WTC11 (cell line): ENCODE data around the gene ARMC8. TPM values are rescaled to one million over a fixed set of nuclear protein-coding genes. Genes with fewer than 3 reads are reported as not detected.

Source experiments
- ATAC-seq: fragments of 200-7000 bp; cut with Tn5 transposase; 2 replicates; pipeline ENCODE4 v1.10.0; 2021; ENCODE audit warnings: mild to moderate bottlenecking, moderate library complexity
- CTCF ChIA-PET: fragments of 300-600 bp; sonication (Branson Sonifier 250); formaldehyde crosslinking; loops from one replicate; lab custom pipeline; 2021; ENCODE audit warnings: antibody characterized with exemption; lab: Charles Lee
- POLR2A ChIA-PET: fragments of 350-600 bp; sonication (Branson Sonifier 250); formaldehyde crosslinking; loops from one replicate; lab custom pipeline; 2021; ENCODE audit warnings: antibody characterized with exemption; lab: Charles Lee
- DNase-seq: peaks from one replicate; pipeline ENCODE4 v3.0.0; 2021; ENCODE audit warnings: low spot score
- H3K27ac Mint-ChIP-seq: 2 replicates; pipeline ENCODE4 v1.8.0; 2021; ENCODE audit warnings: mixed read lengths
- H3K27me3 Mint-ChIP-seq: 2 replicates; pipeline ENCODE4 v1.8.0; 2021; ENCODE audit warnings: low read depth, mild to moderate bottlenecking, moderate library complexity, mixed read lengths
- H3K36me3 Mint-ChIP-seq: 2 replicates; pipeline ENCODE4 v1.8.0; 2021; ENCODE audit warnings: mixed read lengths
- H3K4me1 Mint-ChIP-seq: 2 replicates; pipeline ENCODE4 v1.8.0; 2022; ENCODE audit warnings: mixed read lengths
- H3K4me3 Mint-ChIP-seq: 2 replicates; pipeline ENCODE4 v1.8.0; 2021; ENCODE audit warnings: mild to moderate bottlenecking, moderate library complexity, mixed read lengths
- H3K9me3 Mint-ChIP-seq: 2 replicates; pipeline ENCODE4 v1.8.0; 2021; ENCODE audit warnings: mixed read lengths
- ATF6 ChIP-seq: sonication (generic); formaldehyde crosslinking; IDR thresholded peaks from 2 replicates; pipeline ENCODE4 v1.8.1; 2023; ENCODE audit warnings: mild to moderate bottlenecking, missing genetic modification reagents
- CDX4 ChIP-seq: fragments of 250-450 bp; sonication (Bioruptor Pico); IDR thresholded peaks from 2 replicates; pipeline ENCODE4 v1.9.0; 2021; ENCODE audit warnings: moderate library complexity, mild to moderate bottlenecking, inconsistent platforms, borderline replicate concordance
- FOXK1 ChIP-seq: sonication (generic); formaldehyde crosslinking; IDR thresholded peaks from 2 replicates; pipeline ENCODE4 v1.8.0; 2022; ENCODE audit warnings: mild to moderate bottlenecking, moderate library complexity, missing genetic modification reagents
- GABPB1 ChIP-seq: sonication (generic); formaldehyde crosslinking; IDR thresholded peaks from 2 replicates; pipeline ENCODE4 v1.8.1; 2023; ENCODE audit warnings: mild to moderate bottlenecking, missing genetic modification reagents
- KAT7 ChIP-seq: sonication (generic); formaldehyde crosslinking; IDR thresholded peaks from 2 replicates; pipeline ENCODE4 v1.8.1; 2023; ENCODE audit warnings: missing genetic modification reagents, mild to moderate bottlenecking, borderline replicate concordance
- MXD4 ChIP-seq: fragments of 250-450 bp; sonication (Bioruptor Pico); IDR thresholded peaks from 2 replicates; pipeline ENCODE4 v1.8.0; 2021; ENCODE audit warnings: mild to moderate bottlenecking, moderate library complexity, borderline replicate concordance
- NFE2L1 ChIP-seq: sonication (generic); formaldehyde crosslinking; IDR thresholded peaks from 2 replicates; pipeline ENCODE4 v1.8.1; 2023; ENCODE audit warnings: missing genetic modification reagents
- PRDM15 ChIP-seq: sonication (generic); formaldehyde crosslinking; IDR thresholded peaks from 2 replicates; pipeline ENCODE4 v1.8.0; 2022; ENCODE audit warnings: missing genetic modification reagents
- PRRX2 ChIP-seq: fragments of 250-450 bp; sonication (Bioruptor Pico); IDR thresholded peaks from 2 replicates; pipeline ENCODE4 v1.8.0; 2021; ENCODE audit warnings: mild to moderate bottlenecking
- SOX15 ChIP-seq: fragments of 250-450 bp; sonication (Bioruptor Pico); IDR thresholded peaks from 2 replicates; pipeline ENCODE4 v1.9.0; 2021; ENCODE audit warnings: mild to moderate bottlenecking
- ZMAT4 ChIP-seq: fragments of 250-450 bp; sonication (Bioruptor Pico); IDR thresholded peaks from 2 replicates; pipeline ENCODE4 v1.9.0; 2021; ENCODE audit warnings: mild to moderate bottlenecking
- ZNF121 ChIP-seq: sonication (generic); formaldehyde crosslinking; IDR thresholded peaks from 2 replicates; pipeline ENCODE4 v1.8.0; 2023; ENCODE audit warnings: missing genetic modification reagents
- ZNF263 ChIP-seq: sonication (generic); formaldehyde crosslinking; IDR thresholded peaks from 2 replicates; pipeline ENCODE4 v1.8.1; 2022; ENCODE audit warnings: low read depth, mild to moderate bottlenecking, moderate library complexity, missing genetic modification reagents
- ZNF396 ChIP-seq: fragments of 250-450 bp; sonication (Bioruptor Pico); IDR thresholded peaks from 2 replicates; pipeline ENCODE4 v1.8.0; 2021; ENCODE audit warnings: mild to moderate bottlenecking, moderate library complexity, borderline replicate concordance
- ZNF423 ChIP-seq: fragments of 250-450 bp; sonication (Bioruptor Pico); IDR thresholded peaks from 2 replicates; pipeline ENCODE4 v2.1.2; 2022; ENCODE audit warnings: mild to moderate bottlenecking, moderate library complexity
- ZNF512 ChIP-seq: sonication (generic); formaldehyde crosslinking; IDR thresholded peaks from 2 replicates; pipeline ENCODE4 v1.8.1; 2022; ENCODE audit warnings: missing genetic modification reagents, borderline replicate concordance
- ZNF671 ChIP-seq: fragments of 250-450 bp; sonication (Bioruptor Pico); IDR thresholded peaks from 2 replicates; pipeline ENCODE4 v1.8.0; 2021; ENCODE audit warnings: mild to moderate bottlenecking
- total RNA-seq: library from RNA; stranded (reverse); gene quantifications from 3 replicates; pipeline ENCODE4 v1.2.3, GENCODE V29; 2021
- TF ChIP-seq, protein P1 (sequence below): sonication (generic); formaldehyde crosslinking; IDR thresholded peaks from 2 replicates; pipeline ENCODE4 v1.8.0; 2023; ENCODE audit warnings: missing genetic modification reagents

ARMC8 gene
- total RNA-seq, 1 experiment from 2014 or later = 44.9 TPM

GRCh38 chr3:138205527-138205926, 18.4 kb downstream of the ARMC8 start:
- no peak for TF ChIP-seq ZNF263 (CRISPR knock-in tag)
- no peak for TF ChIP-seq ZNF423 (CRISPR knock-in tag)
- no peak for TF ChIP-seq ZMAT4 (CRISPR knock-in tag)
- TF ChIP-seq ZNF396 (CRISPR knock-in tag) = no peak
- TF ChIP-seq NFE2L1 = no peak
- TF ChIP-seq ZNF671 (CRISPR knock-in tag) = no peak
- no peak for TF ChIP-seq SOX15 (CRISPR knock-in tag)
- no peak for TF ChIP-seq GABPB1 (CRISPR knock-in tag)
- no peak for TF ChIP-seq PRRX2
- H3K27me3 Mint-ChIP-seq = no peaks in the 10 kb centered on the region
- POLR2A ChIA-PET = no interaction called here
- CTCF ChIA-PET = no interaction called here
- H3K27ac Mint-ChIP-seq = peak overlapping the region; percentile 84
- DNase-seq = no peak
- H3K9me3 Mint-ChIP-seq = peaks cover 6% of the 10 kb centered on the region
- no peak for ATAC-seq
- peaks cover 5% of the 10 kb centered on the region for H3K36me3 Mint-ChIP-seq
- no peak overlapping the region for H3K4me3 Mint-ChIP-seq
- peaks cover 32% of the 10 kb centered on the region for H3K4me1 Mint-ChIP-seq

- no peak overlapping the region for H3K4me3 Mint-ChIP-seq
- no peaks in the 10 kb centered on the region for H3K27me3 Mint-ChIP-seq
- ATAC-seq = no peak
- H3K36me3 Mint-ChIP-seq = peaks cover 5% of the 10 kb centered on the region
- peaks cover 6% of the 10 kb centered on the region for H3K9me3 Mint-ChIP-seq
- CTCF ChIA-PET = no interaction called here
- no peak for TF ChIP-seq ATF6 (CRISPR knock-in tag)
- TF ChIP-seq GABPB1 (CRISPR knock-in tag) = no peak
- TF ChIP-seq CDX4 = no peak
- no peak for TF ChIP-seq ZNF121
- TF ChIP-seq FOXK1 (CRISPR knock-in tag) = no peak
- TF ChIP-seq, protein P1, sequence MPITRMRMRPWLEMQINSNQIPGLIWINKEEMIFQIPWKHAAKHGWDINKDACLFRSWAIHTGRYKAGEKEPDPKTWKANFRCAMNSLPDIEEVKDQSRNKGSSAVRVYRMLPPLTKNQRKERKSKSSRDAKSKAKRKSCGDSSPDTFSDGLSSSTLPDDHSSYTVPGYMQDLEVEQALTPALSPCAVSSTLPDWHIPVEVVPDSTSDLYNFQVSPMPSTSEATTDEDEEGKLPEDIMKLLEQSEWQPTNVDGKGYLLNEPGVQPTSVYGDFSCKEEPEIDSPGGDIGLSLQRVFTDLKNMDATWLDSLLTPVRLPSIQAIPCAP (CRISPR knock-in tag) = no peak
- TF ChIP-seq KAT7 = no peak
- TF ChIP-seq PRDM15 (CRISPR knock-in tag) = no peak
- no peak for TF ChIP-seq ZNF512 (CRISPR knock-in tag)
- TF ChIP-seq ZMAT4 (CRISPR knock-in tag) = no peak
- no peak for TF ChIP-seq MXD4 (CRISPR knock-in tag)
- TF ChIP-seq, all 79 proteins: peak for 0
- H3K4me1 Mint-ChIP-seq = peaks cover 36% of the 10 kb centered on the region
- no peak overlapping the region for H3K27ac Mint-ChIP-seq
- no peak for DNase-seq
- POLR2A ChIA-PET = no interaction called here
Observed at GRCh38 chr3:138206196-138206595, 19.1 kb downstream of the ARMC8 start.
